Nephron (organoid): ENCODE measurements around the gene NDUFS8.

Source experiments
- H3K27ac Mint-ChIP-seq, 3 experiments: 2 replicates each; pipeline ENCODE4 v1.8.0; 2020; ENCODE audit warnings: mixed read lengths in 3 of 3, mild to moderate bottlenecking in 2 of 3, moderate library complexity in 1 of 3
- H3K27me3 Mint-ChIP-seq: 2 replicates; pipeline ENCODE4 v1.8.0; 2021; ENCODE audit warnings: low read depth, mild to moderate bottlenecking, moderate library complexity, mixed read lengths
- H3K36me3 Mint-ChIP-seq: 2 replicates; pipeline ENCODE4 v1.8.0; 2020; ENCODE audit warnings: low read depth, mixed read lengths
- H3K4me1 Mint-ChIP-seq: 2 replicates; pipeline ENCODE4 v1.8.0; 2020; ENCODE audit warnings: mixed read lengths
- H3K4me3 Mint-ChIP-seq, 3 experiments: 2 replicates each; pipeline ENCODE4 v1.8.0; 2020; ENCODE audit warnings: mild to moderate bottlenecking in 3 of 3, mixed read lengths in 3 of 3, moderate library complexity in 2 of 3
- H3K9me3 Mint-ChIP-seq: 2 replicates; pipeline ENCODE4 v1.8.0; 2020; ENCODE audit warnings: mixed read lengths
- TF ChIP-seq, protein P1 (sequence below), 3 experiments: fragments of 200-600 bp; sonication (generic); IDR thresholded peaks; one replicate each; pipeline ENCODE4 v1.5.0; 2021; ENCODE audit warnings: antibody characterized with exemption in 3 of 3; ENCODE audit not compliant: unreplicated experiment in 3 of 3

The NDUFS8 gene

DNA sequence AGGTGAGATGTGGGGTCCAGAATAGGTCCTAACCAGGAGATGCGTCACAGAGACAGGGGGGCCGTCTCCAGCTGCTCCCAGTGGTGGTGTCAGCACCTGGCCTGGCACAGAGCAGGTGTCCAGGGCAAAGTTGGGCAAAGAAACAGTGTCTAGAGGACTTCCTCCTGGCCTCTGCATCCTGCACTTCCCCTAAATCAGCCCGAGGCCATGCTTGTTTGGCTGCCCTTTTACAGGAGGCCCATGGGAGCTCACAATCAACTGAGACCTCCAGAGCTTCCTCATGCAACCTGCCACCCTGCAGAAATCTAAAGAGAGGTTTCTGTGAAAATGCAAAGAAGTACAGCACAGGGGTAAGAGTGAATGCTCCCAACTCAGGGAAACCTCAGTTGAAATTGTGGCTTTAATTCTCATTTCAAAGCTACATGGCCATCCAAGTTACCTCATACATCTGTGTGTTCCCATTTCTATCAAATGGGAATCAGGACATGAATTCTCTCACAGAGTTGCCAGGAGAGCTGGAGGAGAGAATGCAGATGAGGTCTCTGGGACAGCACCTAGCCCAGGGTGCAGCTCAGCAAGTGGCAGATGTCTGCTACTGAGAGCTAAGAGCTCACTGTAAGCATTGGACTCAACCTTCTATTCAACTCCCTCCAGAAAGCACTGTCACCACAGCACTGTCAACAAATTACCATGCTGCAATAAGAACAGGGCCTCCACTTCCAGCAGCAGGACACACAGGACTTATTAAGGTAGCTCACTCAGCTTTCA lies 41.0 kb downstream of the NDUFS8 start:
- H3K27ac Mint-ChIP-seq = no peak overlapping the region
- H3K4me1 Mint-ChIP-seq = no peaks in the 10 kb centered on the region
- TF ChIP-seq, protein P1, sequence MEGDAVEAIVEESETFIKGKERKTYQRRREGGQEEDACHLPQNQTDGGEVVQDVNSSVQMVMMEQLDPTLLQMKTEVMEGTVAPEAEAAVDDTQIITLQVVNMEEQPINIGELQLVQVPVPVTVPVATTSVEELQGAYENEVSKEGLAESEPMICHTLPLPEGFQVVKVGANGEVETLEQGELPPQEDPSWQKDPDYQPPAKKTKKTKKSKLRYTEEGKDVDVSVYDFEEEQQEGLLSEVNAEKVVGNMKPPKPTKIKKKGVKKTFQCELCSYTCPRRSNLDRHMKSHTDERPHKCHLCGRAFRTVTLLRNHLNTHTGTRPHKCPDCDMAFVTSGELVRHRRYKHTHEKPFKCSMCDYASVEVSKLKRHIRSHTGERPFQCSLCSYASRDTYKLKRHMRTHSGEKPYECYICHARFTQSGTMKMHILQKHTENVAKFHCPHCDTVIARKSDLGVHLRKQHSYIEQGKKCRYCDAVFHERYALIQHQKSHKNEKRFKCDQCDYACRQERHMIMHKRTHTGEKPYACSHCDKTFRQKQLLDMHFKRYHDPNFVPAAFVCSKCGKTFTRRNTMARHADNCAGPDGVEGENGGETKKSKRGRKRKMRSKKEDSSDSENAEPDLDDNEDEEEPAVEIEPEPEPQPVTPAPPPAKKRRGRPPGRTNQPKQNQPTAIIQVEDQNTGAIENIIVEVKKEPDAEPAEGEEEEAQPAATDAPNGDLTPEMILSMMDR (IDR thresholded peaks at IDR 0.05; ENCODE audit: unreplicated experiment in 3 of 3) = no peak
- H3K9me3 Mint-ChIP-seq = no peaks in the 10 kb centered on the region
- no peak overlapping the region for H3K4me3 Mint-ChIP-seq
- no peaks in the 10 kb centered on the region for H3K27me3 Mint-ChIP-seq
- H3K36me3 Mint-ChIP-seq = peaks cover 57% of the 10 kb centered on the region

DNA sequence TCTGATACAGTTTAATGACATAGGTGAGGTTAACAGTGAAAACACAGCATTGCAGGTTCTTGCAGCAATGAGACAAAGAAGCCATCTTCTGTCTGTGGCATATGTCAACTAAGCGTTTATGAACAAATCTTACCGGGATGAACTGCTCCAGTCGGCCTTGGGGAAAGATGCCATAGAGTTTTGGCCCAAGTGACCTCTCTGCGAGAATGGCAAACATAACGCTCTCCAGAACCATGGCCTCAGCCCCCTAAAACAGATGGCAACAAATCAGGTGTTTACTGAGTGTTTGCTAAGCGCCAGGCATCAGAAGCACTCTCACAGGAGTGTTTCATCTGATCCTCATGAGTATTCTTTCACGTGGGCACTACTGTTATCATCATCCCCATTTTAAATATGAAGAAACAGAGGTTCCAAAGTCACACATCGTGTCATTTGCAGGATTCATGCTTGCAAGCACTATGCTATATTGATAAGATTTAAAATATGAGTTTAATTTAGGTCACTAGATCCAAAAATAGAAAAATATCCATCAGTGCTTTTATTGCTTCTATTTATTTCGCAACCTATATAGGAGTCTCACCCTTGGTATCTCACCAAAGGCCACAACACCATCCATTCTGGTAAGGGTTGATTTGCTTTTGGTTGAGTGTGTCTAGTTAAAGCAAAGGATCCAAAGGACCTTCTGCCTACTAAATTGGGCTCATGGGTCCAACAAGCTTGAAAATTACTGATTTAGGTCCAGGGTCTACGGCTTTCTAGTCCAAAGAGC lies 44.3 kb downstream of the NDUFS8 start:
- Mint-ChIP-seq H3K4me3 (no peak overlapping the region), H3K27me3 (no peaks in the 10 kb centered on the region)

DNA sequence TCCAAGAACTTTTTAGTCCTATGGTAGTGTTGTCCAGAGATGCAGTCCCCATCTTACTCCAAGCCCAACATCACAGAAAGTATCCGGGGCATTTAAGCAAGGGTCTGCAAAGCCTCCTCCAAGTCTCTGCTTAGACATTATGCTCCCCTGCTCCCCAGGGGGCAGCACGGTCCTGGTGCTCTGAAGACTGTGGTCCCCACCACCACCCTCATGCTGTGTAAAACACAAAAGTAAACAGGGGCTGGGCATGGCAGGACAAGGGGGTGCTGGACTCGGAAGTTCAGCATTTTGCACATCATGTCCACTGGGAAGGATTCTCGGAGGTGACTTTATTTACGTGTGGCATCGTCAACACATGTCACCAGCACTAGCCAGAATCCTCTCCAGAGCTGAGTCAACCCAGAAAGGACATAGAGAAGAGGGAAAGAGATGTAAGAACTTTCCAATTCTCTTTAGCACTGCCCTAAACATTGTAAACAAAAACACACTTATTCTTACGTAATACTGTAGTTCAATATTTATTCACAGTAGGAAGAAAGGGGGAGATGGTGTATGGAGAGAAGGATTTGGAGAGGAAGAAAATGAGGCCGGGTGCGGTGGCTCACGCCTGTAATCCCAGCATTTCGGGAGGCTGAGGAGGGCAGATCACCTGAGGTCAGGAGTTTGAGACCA lies 46.0 kb downstream of the NDUFS8 start:
- Mint-ChIP-seq H3K4me3 (no peak overlapping the region), H3K4me1 (peaks cover 1% of the 10 kb centered on the region), H3K36me3 (peaks cover 38% of the 10 kb centered on the region), H3K9me3 (no peaks in the 10 kb centered on the region), H3K27me3 (no peaks in the 10 kb centered on the region), H3K27ac (no peak overlapping the region)
- TF ChIP-seq, protein P1 (IDR thresholded peaks at IDR 0.05; ENCODE audit: unreplicated experiment in 3 of 3) = no peak

More for the DNA sequence above, 44.3 kb downstream of the NDUFS8 start:
- Mint-ChIP-seq H3K27ac (no peak overlapping the region), H3K36me3 (peaks cover 47% of the 10 kb centered on the region), H3K9me3 (no peaks in the 10 kb centered on the region), H3K4me1 (no peaks in the 10 kb centered on the region)
- TF ChIP-seq, protein P1 (IDR thresholded peaks at IDR 0.05; ENCODE audit: unreplicated experiment in 3 of 3) = no peak

DNA sequence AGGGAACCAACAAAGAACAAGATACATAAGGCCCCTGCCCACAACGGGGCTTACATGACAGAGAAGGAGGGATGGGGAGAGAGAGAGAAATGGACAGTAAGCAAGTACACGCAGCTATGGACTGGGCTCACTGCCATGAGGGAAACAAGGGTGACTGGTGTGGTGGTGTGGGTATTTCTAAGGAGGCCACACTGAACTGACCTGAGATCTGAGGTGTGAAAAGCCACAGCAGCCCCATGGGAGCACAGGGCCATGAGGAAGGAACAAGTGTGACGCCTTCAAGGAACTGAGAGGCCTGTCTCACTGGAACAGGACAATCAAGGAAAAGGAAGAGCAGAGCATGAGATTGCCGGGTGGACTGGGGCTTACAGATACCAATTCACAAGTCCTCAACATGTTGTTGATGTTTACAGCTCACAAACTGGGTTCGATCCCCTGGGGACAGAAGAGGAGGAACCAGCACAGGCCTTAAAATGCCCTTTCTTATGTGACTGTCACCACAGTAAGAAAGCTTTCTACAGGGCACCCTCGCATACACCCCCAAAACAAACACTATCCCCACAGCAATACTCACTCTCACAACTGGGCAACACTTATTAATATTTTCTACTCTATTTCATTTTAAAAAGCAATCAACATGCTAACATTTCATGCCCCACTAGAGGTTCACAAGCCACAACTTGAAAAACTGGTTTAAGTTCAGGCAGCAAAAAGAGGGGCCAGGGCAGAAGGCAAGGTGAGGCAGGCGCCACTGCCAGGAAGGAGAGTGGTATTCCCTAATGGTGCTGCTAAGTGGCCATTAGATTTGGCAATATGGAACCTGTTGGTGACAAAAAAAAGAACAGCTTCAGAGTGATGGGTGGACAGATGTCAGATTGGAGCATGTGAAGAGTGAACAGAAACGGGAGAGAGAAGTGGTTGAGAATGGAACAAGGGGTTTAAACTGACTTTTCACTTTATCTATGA lies 47.4 kb downstream of the NDUFS8 start:
- Mint-ChIP-seq H3K4me1 (peaks cover 10% of the 10 kb centered on the region), H3K9me3 (no peaks in the 10 kb centered on the region), H3K27ac (peak overlapping the region in 1 of 3 experiments; percentile 23), H3K4me3 (no peak overlapping the region), H3K27me3 (no peaks in the 10 kb centered on the region), H3K36me3 (peaks cover 31% of the 10 kb centered on the region)
- TF ChIP-seq, protein P1 (IDR thresholded peaks at IDR 0.05; ENCODE audit: unreplicated experiment in 3 of 3) = no peak

DNA sequence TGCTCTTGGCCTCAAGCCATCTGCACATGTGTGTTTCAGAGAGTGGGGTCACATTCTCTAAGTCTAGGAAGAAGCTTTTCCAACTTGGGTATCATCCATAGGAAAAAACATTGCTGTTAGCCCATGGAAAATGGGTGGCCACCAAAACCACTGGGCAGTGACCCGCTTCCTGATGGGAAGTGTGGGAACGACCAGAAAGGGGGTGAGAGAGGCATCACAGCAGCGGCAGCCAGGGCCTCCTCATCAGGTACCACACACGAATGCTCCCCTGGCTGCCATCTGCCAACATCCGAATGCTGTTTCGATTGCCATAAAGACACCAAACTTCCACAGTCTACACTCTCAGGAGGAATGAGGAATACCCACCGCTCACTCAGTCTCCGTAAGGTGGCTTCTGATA lies 50.4 kb downstream of the NDUFS8 start:
- H3K27me3 Mint-ChIP-seq = no peaks in the 10 kb centered on the region
- H3K27ac Mint-ChIP-seq = no peak overlapping the region
- no peak overlapping the region for H3K4me3 Mint-ChIP-seq
- peaks cover 15% of the 10 kb centered on the region for H3K4me1 Mint-ChIP-seq
- TF ChIP-seq, protein P1 (IDR thresholded peaks at IDR 0.05; ENCODE audit: unreplicated experiment in 3 of 3) = no peak
- no peaks in the 10 kb centered on the region for H3K9me3 Mint-ChIP-seq
- H3K36me3 Mint-ChIP-seq = peaks cover 24% of the 10 kb centered on the region
